HG03439 (cell line): ENCODE results near the gene FAM83C.
"Not testable (repeated sequence)": the region's sequence is repeated elsewhere in the genome, so short reads cannot be mapped to it uniquely, and the experiment has no call there.

Experiments
- ATAC-seq: cut with Tn5 transposase; IDR thresholded peaks from one replicate; pipeline ENCODE4 v1.9.1; 2021; ENCODE audit warnings: mild to moderate bottlenecking, moderate library complexity; ENCODE audit not compliant: unreplicated experiment

The FAM83C gene

DNA sequence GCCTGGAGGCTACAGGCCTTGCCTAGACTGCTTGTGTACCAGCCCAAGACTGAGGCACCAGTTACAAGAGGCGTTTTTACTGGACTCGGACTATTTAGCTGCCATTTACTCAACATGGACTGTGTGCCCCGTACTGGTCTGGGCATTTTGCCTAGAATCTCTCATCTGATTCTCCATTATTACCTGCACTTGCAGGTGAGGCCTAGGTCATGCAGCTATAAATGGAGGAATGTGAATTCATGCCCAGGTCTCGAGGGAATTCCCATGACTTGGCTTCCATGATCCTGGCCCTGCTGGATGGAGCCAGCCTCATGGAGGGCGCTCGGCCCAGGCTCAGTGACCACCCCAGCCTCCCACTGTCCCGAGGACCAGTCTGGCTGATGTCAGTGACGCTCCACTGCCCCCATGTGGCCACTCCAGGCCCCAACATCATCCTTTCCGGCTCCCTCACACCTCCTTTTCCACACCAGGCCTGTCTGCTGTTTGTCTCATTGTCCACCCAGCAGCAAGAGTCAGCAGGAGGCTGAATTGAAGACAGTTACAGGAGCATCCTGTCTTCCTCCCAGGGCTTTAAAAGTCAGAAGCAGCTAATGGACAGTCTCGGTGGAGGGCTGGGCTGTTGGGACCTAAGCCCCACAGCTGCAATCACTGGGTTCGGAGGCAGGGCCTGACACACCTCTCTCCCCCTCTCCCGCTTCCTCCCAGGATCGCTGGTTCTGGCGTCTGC lies 23.0 kb downstream of the FAM83C start:
- no peak for ATAC-seq

DNA sequence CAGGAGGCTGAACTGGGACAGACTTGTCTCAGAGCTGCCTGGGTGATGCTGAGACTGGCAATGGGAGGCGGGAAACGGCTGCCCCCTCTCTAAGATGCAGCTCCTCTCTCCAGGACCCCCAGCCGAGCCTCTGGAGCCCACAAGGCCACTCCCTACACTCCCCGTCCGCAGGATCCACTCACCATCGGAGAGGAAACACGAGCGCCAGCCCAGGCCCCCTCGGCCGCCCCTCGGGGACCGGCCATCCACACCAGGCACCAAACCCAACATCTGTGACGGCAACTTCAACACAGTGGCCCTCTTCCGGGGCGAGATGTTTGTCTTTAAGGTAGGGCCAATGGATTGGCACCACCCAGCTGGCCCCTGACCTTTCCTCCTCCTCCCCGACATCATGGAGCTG lies 25.1 kb downstream of the FAM83C start:
- ATAC-seq = no peak

DNA sequence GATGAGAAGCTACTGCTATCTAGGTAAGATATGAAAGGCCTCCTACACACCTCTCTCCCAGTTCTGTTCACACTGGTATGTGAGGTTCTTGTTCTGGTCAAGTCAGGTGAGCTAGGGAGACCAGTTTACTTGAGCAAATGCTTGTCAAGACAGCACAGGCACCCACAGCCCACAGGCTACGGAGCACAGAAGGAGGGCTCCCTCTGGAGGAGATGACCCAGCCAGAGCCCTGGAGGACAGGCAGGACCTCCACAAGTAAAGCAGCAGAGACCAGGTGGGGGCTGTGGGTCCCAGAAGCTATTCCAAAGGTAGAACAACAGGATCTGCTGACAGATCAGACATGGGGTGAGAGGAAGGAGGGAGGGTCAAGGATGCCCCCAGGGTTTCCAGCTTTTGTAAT lies 27.5 kb downstream of the FAM83C start:
- no peak for ATAC-seq

- ATAC-seq = no peak
Observed at GRCh38 chr20:35263532-35264341, 28.5 kb downstream of the FAM83C start.

DNA sequence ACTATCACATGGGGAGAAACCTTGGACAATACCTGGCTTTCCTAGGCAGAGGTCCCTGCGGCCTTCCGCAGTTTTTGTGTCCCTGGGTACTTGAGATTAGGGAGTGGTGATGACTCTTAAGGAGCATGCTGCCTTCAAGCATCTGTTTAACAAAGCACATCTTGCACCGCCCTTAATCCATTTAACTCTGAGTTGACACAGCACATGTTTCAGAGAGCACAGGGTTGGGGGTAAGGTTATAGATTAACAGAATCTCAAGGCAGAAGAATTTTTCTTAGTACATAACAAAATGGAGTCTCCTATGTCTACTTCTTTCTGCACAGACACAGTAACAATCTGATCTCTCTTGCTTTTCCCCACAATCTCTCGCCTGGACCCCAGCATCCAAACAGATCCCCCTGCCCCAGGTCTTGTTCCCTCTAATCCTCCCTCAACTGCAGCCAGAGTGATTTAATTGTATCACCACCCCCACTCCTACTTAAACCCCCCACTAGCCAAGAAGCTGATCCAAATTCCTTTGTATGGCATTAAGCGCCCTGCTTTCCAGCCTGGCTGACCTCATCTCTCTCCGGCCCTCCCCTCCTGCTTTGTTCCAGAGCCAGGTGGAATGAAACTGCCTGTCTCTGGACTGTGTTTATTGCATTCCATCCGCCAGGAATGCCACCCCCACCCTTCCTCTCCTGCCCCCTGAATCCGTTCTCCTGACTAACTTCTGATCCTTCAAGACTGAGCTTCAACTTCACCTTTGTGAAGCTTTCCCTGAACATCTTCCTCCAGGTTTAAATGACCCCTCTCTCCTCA lies 29.3 kb downstream of the FAM83C start:
- ATAC-seq = not testable (repeated sequence)

- ATAC-seq = not testable (repeated sequence)
Observed at GRCh38 chr20:35262321-35262720, 29.9 kb downstream of the FAM83C start.

- no peak for ATAC-seq
Observed at GRCh38 chr20:35260426-35260825, 31.8 kb downstream of the FAM83C start.

GRCh38 chr20:35257175-35257909 lies 34.9 kb downstream of the FAM83C start:
- ATAC-seq = no peak

- ATAC-seq = no peak
Observed at GRCh38 chr20:35254448-35254999, 37.7 kb downstream of the FAM83C start.

DNA sequence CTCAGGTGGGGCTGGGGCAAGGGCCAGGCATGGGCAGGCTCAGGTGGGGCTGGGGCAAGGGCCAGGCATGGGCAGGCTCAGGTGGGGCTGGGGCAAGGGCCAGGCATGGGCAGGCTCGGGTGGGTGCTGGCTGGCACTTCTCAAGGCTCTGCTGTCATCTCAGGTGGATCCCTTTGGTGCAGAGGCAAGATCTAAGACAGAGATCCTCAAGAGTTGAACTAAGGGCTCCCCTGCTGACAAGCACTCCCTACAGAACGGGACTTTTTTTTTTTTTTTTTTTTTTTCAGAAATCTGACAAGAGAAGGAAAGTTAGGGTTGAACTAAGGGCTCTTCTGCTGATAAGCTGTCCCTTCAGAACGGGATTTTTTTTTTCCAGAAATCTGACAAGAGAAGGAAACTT lies 39.2 kb downstream of the FAM83C start:
- ATAC-seq = no peak

DNA sequence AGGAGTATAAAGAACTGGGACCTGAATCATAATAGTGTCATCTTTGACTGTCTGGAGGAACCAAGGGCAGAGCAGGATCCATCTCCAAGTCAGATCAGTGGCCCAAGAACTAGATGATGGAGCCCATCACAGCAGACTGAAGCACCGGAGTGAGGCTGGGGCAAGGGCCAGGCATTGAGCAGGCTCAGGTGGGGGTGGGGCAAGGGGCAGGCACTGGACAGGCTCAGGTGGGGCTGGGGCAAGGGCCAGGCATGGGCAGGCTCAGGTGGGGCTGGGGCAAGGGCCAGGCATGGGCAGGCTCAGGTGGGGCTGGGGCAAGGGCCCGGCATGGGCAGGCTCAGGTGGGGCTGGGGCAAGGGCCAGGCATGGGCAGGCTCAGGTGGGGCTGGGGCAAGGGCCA lies 39.6 kb downstream of the FAM83C start:
- ATAC-seq = not testable (repeated sequence)

- ATAC-seq = peak; percentile 64
Observed at GRCh38 chr20:35252037-35252461, 40.2 kb downstream of the FAM83C start.

DNA sequence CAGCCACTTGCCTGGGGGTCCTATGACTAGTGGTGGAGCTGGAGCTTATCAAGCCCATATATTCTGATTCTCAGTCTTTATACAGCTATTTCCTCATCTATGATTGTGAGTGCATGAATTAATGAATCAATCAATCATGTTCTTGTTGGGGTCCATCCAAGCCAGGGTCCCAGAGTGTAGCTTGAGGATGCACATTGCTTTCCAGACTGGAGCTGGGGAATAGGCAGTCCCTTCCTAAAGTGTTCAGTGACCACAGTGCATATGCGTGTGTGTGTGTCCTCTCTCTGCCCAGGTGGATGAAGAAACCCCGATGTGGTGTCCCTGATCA lies 40.6 kb downstream of the FAM83C start:
- no peak for ATAC-seq

GRCh38 chr20:35248641-35249475 lies 43.4 kb downstream of the FAM83C start:
- ATAC-seq = no peak

DNA sequence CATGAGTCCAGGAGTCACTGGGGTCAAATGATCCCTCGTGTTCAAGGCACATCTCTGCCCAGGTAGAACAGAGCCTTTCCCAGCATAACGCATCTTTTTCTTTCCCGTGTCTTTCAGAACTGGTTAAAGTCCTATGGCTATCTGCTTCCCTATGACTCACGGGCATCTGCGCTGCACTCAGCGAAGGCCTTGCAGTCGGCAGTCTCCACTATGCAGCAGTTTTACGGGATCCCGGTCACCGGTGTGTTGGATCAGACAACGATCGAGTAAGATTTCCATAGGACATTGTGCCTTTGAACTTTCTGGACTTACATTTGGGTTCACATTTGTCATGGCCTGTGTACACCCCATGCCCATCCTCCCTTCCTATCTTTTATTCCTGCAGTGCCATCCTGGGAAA lies 45.5 kb downstream of the FAM83C start:
- ATAC-seq = no peak

GRCh38 chr20:35243986-35244385 lies 48.2 kb downstream of the FAM83C start:
- ATAC-seq = no peak

DNA sequence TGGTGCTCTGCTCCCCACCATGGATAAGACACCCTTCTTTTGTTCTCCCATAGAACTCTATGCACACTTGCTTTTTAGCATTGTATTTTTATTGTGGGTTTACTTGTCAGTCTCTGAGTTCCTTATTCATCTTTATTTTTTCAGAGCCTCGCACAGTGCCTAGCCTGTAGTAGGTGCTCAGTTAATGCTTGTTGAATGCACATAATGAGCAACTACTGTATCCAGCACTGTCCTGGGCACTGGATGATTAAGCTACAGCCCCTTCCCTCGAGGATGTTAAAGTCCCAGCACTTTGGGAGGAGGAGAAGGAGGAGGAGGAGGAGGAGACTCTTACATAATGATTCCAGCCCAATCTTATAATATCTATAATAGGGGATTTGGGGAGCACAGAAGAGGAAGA lies 48.9 kb downstream of the FAM83C start:
- no peak for ATAC-seq

DNA sequence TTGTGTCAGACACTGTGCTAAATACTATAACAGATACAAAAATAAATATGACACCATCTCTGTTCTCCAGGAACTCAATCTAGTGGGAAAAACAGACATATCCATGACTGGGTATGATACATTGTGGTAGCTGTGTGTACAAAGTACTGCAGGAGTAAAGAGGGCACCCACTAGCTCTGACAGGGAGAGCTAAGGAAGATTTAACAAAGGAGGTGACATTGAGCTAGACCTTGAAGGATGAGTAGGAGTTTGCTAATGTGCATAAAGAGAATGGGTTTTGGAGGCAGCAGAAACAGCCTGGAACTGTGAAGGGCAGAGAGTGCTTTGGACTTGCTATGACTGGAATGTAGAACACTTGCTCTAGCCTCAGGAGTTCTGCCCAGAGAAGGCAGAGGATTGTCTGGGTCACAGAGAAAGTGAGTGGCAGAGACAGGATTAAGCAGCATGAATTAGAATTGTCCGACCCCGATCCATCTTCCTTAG lies 51.4 kb downstream of the FAM83C start:
- ATAC-seq = no peak

DNA sequence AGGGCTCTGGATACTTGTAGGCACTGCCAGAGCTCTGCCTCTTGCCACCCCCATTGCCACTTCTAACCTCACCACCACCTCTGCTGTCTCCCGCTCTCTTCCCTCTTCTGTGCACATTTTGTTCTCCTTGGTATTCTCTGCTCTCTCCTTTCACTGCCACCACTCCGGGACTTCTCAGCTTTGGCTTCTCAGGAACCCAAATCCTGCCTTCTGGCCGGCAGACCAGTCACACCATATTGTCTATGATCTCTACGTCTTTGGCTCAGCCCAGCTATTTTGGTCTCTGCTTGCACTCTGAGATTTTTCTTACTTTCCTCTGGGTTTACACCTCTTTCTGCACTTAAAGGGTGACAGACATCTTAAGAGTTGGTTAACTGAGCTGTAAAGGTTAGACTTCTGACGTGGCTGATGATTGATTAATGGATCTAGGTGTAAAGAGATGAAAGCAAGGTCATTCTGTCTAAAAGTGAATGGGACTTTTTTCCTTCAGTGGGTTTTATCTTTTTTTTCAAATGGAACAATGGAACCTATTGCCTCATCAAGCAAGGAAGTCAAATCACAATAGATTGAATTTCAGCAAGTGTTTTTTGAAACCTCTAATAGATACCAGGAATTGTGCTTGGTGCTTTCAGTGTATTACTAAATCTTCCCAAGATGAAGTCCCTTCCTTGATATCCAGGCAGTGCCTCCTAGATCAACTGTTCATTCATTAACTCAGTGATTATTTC lies 52.0 kb downstream of the FAM83C start:
- no peak for ATAC-seq
